Mammary microvascular endothelial cell (primary cell): ENCODE results near the gene KBTBD13. TPM values are rescaled to one million over a fixed set of nuclear protein-coding genes. Genes with fewer than 3 reads are reported as not detected.

Experiments
- total RNA-seq: library from RNA; depleted of rRNA; stranded (reverse); fragments of >200 nt; gene quantifications from 2 replicates; pipeline ENCODE4 v1.2.3, GENCODE V29; 2015

KBTBD13 gene
- not detected in 2 replicates for total RNA-seq

GRCh38 chr15:65076486-65077290 lies at the start of gene KBTBD13:
TSS of gene KBTBD13 (plus strand) at chr15:65076746. CDS start at chr15:65076816, 70 bp downstream.

DNA sequence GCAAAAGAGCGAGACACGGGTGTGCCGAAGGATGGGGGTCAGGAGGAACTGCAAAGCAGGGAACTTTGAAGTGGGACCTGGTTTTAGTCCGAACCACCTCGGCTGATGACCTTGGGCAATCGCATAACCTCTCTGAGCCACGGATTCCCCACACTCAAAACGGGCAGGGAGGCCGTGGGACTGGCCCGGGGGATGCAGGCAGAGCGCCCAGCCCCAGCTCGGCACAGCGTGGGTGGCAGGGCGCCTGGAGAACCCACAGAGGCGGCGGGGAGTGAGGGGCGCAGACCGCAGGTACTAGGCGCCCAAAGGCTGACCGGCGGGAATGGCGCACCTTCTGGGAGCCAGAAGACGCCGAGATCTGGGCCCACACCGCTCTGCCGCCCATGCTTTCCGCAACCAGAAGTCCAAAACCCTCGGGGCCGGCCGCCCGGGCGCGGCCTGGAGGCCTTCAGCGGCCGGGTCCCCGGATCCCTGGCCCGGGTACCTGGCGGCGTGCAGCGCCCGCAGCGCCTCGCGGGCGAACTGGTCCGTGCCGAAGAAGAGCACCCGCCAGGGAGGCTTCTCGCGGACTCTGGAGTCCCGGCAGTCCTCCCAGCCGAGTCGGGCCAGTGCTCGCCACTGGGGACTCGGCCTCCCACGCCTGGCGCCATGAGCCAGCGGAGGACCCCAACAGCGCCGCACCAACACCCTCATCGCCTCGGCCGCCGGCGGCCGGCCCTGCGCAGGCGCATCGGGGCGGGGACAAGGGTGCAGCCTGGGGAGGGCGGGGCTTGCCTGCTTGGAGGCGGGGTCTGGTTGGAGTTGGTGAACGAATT lies 47.4 kb upstream of the KBTBD13 start, which contains the start of gene MTFMT:
TSS of gene MTFMT (minus strand) at position 719 of the 815 bp plus-strand sequence. CDS start at position 693, 26 bp downstream.

GRCh38 chr15:65044724-65045481 lies 31.6 kb upstream of the KBTBD13 start, which contains the start of gene SLC51B:
TSS of gene SLC51B (plus strand) at chr15:65045387. CDS start at chr15:65050005, 4,618 bp downstream.

DNA sequence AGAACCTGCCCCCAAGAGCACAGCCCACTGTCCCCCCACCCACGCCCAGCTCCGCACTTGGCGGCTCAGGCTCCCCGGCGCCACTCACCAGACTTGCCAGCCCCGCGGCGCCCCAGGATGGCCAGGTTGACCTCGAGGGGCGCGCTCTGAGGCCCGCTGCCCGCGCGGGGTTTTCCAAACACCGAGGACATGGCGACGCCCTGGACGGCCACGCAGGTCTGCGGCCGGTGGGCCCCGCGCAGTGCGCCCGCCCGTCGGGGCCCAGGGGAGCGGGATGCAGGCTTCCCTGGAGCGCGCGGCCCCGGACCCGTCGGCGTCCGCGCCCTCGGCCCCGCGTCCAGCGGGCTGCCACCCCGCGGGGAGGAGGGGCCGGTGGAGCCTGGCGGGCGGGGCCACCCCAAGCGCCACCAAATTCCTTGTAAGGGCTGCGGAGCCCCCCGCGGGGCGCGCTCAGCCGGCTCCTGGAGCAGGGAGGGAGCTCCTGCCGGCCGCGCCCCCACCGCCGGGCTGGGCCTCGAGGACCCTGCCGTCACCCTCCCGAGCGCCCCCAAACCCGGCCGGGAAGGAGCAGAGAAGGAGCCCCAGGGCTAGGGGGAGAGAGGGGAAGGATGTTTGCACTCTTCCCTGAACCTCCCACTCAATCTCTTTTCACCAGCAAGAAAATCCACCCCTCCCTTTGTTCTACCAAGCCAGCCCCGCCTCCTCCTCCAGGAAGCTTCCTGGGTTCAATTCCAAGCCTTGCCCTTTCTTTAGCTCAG lies 8.7 kb upstream of the KBTBD13 start, which contains the start of gene RASL12:
TSS of gene RASL12 (minus strand) at position 347 of the 758 bp plus-strand sequence. CDS start at position 191, 156 bp downstream.

GRCh38 chr15:65115086-65115485 lies 38.5 kb downstream of the KBTBD13 start, which contains the start of gene UBAP1L:
TSS of gene UBAP1L (minus strand) at chr15:65115200. CDS start at chr15:65106215, 8,985 bp downstream.

Other genes starting within 250 kb of the KBTBD13 start
- 20.1 and 22.5 TPM in 2 replicates for gene PLEKHO2, start 234.8 kb upstream of the KBTBD13 start, total RNA-seq
- gene ANKDD1A, start 164.8 kb upstream of the KBTBD13 start, total RNA-seq, result 0.73 and 1.9 TPM in 2 replicates
- gene SPG21, start 86.8 kb upstream of the KBTBD13 start, total RNA-seq, result 78.2 and 81.9 TPM in 2 replicates
- 25.8 and 34.2 TPM in 2 replicates for gene MTFMT, start 47.1 kb upstream of the KBTBD13 start, total RNA-seq
- not detected in 2 replicates for gene SLC51B, start 31.4 kb upstream of the KBTBD13 start, total RNA-seq
- not detected in 2 replicates for gene RASL12, start 8.8 kb upstream of the KBTBD13 start, total RNA-seq
- gene UBAP1L, start 38.5 kb downstream of the KBTBD13 start, total RNA-seq, result 0.20 and 1.3 TPM in 2 replicates
- gene PDCD7, start 57.1 kb downstream of the KBTBD13 start, total RNA-seq, result 17.5 and 18.8 TPM in 2 replicates
- gene CLPX, start 108.6 kb downstream of the KBTBD13 start, total RNA-seq, result 19.3 and 23.5 TPM in 2 replicates
- not detected in 2 replicates for gene CILP, start 134.7 kb downstream of the KBTBD13 start, total RNA-seq
- 3.4 and 4.9 TPM in 2 replicates for gene PARP16, start 210.1 kb downstream of the KBTBD13 start, total RNA-seq
- gene RNU5A-1, start 219.3 kb downstream of the KBTBD13 start, total RNA-seq, result not detected in 2 replicates
- gene RNU5B-1, start 227.9 kb downstream of the KBTBD13 start, total RNA-seq, result not detected in 2 replicates